GM18499 (cell line): Measurements from ENCODE around the gene EXOC3L4.
"Not testable (repeated sequence)": the region's sequence is repeated elsewhere in the genome, so short reads cannot be mapped to it uniquely, and the experiment has no call there.

ENCODE experiments used
- ATAC-seq: cut with Tn5 transposase; IDR thresholded peaks from one replicate; pipeline ENCODE4 v1.9.1; 2021; ENCODE audit warnings: moderate number of reproducible peaks; ENCODE audit not compliant: insufficient read depth, unreplicated experiment

EXOC3L4 gene

DNA sequence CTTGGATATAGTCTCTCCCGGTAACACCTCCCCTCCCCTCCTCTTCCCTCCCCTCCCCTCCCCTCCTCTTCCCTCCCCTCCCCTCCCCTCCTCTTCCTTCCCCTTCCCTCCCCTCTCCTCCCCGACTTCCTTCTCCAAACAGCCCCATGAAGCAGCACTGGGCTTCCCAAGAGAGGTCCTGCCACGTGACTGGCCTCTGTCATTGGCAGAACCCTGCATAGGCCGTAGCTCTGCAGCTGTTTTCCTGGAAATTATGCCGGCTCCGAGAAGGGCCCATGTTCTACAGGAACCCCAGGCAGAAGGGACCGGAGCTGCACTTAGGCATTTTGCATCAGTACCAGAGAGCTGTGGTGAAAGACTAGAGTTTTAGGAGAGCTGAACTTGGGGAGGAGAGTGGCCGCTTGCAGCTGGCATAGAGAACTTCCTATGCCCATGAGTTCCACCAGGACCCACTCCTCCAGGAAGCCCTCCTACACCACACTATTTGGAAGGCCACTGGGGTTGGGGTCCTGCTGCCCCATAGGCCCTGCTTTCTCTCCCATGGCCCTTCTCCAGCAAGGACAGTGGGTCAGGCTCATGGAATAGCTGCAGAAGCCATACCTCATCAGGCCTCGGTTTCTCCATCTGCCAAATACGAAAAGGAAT, 23.6 kb downstream of the EXOC3L4 start:
- ATAC-seq, result no peak

DNA sequence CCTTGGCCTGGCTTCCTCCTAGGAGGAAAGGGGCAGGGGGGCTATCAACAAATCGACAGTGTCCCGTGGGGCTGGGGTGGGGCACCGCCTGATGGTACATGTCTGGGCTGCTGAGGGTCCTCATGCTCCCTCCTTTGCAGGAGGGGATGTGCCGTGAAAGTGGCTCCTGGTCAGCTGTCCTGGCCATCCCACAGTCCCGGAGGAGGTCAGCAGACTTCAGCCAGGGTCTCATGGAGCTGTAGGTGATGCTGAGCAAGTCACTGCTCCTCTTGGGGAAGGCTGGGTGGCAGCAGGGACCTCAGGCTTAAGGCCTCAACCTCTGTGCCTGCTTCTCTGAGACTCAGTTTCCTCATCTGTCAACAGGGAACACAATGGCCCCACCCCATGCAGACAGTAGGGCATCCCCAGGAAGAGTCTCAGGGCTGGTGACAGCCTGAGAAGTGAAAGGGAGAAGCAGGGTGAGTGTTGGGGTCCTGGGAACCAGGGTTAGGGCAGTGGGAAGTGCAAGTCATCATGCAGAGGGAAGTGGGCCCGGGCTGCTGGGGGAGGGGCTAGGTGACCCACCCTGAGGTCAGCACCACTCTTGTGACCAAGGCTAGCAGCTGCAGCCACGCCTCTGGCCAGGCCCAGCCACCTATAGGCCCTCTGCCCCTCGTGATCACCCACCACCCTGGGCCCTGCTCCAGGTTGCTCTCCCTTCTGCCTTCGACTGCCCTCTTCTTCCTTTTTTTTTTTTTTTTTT, 24.3 kb downstream of the EXOC3L4 start:
- no peak for ATAC-seq

DNA sequence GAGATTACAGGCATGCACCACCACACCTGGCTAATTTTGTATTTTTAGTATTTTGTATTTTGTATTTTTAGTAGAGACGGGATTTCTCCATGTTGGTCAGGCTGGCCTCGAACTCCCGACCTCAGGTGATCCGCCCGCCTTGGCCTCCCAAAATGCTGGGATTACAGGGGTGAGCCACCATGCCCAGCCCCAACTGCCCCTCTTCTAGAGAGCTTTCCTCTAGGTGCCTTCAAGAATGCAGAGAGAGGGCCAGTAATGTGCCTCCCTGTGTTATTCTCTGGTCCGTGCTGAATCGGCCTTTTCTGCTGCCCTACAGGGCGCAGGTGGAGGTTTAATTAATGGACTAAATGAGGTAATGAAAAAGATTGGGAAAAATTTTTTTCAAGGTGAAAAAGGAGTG, 25.0 kb downstream of the EXOC3L4 start:
- not testable (repeated sequence) for ATAC-seq

DNA sequence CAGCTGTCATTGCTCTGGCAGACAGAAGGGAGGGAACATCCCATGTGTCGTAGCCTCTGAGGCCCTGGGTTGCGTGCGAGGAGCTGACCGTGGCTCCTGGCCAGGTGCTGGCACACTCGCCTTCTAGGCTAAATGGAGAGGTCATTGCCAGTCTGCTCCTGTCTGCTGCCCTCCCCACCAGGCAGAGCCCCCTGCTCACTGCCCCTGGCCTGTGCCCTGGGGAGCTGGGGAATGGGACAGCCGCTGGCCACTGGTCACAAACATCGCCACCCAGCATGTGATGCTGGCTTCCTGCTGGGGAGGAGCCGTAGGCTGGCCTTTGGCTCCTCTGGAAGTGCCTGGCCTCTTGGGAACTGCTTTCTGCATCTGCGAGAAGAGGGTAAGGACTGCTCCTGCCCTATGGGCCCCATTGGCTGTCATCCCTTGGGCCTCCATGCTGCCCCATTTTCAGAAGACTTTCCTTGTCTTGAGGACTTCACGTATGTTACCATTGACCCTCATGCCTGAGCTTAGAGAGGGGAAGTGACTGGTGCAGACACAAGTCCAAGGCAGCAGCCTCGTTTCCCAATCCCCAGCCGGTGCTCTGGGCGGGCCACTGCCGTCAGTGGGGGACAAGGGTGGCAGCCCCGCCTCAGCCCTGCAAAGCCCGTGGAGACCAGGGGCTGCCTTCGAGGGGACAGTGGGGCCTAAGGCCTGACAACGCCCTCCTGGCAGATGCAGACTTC, 26.8 kb downstream of the EXOC3L4 start:
- no peak for ATAC-seq

DNA sequence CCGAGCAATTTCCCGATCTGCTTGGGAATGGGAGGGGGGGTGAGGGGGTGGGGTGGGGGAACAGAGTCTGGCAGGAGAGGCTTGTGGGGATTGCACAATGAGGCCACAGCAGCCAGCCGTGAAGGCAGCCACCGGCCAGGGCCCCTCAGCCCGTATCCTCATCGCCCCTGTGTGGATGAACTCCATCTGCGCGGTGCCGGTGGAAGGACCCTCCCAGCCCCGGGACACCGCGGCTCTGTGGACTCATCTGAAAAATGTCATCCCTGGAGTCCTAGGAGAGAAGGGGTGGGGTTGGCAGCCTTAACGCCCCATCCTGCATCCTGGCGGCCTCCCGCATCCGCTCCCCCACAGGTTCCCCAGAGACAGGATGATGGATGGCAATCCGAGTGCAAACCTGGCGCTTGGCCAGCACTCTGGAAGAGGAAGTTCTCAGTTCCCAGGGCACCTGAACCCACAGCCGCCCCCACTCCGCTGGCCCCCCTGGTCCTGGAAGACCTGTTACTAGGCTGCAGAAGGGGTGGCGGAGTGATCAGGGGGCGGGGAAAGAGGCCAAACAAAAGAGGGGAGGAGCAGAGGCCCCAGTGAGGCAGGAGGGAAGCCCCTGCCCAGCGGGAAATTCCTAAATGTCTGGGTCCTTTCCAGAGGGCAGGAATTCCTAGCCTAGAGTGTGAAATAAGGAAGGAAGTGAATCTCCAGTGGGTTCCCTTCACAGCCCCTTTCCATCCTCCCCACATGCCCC, 27.5 kb downstream of the EXOC3L4 start:
- no peak for ATAC-seq

DNA sequence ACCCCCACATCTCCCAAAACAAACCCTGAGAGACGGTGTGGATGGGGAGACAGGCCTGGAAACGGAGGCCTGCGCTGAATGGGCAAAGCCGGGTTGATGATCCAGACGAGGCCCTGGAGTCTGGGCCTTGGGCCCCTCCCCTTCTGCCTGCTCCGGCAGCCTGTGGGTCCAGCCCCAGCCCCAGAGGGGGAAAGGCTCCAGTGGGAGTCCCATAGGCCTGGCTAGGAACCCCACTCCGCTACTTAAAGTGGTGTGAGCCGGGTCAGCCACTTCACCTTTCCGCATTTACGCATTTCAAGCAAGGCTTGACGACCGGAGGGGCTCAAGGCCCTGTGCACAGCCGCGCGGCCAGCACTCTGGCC, 28.0 kb downstream of the EXOC3L4 start:
- ATAC-seq, result no peak

DNA sequence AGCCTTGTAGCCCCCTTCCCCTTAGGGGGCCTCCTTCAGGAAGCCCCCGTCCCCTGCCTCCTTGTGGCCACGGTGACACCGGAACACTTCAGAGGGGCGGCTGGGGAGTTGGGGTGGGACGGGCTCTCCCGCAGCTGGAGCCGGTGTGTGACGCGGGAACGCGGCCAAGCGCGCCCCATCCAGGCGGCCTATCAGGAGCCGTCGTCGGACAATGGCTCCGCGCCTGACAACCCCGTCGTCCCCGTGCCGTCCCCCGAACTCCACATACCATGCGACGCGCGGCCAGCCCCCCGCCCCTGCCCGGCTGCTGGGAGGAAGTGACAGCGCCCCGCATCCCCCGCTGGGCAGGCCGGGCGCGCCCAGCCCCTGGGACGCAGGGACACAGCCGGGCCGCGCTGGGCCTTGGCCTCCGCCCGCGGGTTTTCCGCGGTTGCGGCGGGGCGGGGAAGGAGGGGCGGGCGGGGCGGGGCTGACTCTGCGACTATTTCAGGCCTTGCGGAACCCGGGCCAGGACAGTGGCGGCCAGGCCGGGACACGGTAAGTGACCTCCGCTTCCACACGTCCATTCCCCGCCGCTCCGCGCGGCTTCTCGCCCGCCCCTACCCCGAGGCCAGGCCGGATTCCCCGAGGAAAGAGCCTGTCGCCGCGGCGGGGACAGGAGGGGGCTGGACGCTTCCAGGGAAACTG, 28.6 kb downstream of the EXOC3L4 start, which contains the start of gene TNFAIP2:
TNFAIP2 (plus strand) TSS at position 515 of the 687 bp plus-strand sequence. CDS start 2,997 bp downstream, outside the sequence.
- ATAC-seq, result no peak

DNA sequence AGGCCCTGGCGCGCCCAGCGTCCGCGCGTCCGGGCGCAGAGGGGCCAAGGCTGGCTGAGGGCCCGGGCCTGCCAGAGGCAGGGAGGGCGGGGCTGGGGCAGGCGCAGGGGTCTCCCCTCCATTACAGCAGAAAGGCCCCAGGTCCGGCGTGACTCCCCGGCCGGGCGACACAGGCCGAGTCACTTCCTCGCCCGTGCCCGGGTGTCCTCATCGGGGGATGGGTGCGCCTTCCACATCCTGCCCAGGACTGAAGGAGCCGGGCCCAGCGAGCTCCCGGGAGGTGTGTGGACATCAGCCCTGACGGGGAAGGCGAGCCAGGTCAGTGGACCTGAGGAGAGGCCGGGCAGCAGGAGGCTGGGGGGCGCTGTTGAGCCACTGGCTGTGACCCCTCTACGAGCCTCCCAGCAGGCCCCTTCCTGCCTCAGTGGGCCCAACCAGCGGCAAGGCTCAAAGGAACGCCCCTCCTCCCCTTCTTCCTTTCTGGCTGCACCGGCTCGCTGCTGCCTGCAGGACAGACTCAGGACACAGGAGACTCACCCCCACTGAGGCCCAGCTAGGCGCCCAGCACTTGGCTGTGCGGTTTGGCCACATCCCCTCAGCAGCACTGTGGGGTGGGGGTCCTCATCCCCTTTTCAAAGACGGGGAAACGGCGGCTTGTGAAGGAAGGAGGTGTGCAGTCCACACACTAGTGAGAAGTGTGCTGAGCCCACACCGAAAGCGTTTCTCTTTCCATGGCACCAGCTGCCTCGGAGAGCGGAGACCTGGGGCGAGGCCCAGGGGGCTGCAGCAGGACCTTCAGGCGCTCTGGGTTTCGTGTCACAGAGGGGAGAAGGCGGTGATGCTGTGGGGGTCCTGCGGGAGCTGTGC, 29.3 kb downstream of the EXOC3L4 start:
- ATAC-seq, result no peak

DNA sequence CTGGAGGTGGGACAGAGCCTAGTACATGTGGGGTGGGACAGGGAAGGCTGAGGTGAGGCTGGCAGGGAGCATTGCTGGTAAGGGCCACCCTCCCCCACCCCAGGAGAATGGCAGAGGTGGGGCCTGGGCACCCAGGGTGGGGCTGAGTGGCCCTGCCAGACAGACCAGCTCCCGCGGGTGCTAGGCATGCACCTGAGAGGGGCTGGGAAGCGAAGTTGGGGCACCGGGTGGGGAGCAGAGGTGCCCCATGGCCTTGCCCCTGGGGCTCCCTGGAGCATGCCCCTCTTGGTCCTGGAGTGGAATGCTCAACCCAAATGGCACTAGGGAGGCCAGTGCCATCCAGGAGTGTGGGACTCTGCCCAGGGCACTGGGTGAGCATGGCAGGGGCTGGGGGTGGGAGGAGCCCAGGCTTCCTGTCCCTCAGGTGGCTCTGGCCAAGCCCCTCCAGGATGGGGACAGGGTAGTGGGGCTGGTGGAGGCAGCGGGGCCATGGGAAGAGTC, 30.0 kb downstream of the EXOC3L4 start:
- no peak for ATAC-seq

DNA sequence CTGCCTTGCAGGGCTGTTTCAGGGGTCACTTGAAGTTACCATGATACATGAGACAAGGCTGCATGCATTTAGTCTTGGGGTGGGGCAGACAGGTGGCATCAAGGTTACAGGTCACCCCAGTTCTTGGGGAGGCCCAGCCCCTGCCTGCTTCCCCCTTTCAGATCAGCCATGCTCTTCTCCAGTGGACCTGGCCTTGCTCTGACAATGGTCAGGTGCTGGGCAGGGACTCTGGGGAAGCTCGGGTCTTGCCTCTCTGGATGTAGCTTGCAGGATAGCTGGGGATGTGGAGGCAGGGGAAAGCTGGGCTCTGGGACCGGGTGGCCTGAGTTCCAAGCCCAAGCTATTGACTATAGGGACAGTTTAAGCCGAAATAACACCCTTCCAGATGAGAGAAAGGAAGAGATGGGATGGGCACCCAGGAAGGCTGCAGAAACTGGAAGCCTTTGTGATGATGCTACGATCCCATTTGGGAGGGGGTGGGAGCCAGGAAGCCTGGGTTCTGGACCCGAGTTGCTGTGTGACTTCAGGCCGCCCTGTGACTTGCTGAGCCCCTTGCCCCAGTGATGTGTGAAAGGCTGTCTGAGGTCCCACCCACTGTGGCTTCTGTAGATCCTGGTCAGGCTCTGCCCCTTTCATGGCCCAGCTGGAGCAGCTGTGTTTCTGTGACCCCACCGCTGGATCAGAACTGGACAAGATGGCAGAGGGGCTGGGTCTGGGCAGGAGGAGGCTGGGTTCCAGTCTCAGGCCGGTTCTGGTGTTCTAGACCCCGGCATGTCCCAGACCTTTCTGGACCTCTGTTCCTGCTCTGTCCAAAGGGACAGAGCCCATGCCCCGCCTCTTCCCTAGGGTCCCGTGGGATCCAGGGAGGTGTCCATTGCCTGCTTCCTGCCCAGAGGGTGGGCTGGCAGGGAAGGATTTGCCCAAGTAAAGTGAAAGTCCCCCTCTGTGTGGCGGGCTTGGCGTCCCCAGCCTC, 30.9 kb downstream of the EXOC3L4 start:
- no peak for ATAC-seq

DNA sequence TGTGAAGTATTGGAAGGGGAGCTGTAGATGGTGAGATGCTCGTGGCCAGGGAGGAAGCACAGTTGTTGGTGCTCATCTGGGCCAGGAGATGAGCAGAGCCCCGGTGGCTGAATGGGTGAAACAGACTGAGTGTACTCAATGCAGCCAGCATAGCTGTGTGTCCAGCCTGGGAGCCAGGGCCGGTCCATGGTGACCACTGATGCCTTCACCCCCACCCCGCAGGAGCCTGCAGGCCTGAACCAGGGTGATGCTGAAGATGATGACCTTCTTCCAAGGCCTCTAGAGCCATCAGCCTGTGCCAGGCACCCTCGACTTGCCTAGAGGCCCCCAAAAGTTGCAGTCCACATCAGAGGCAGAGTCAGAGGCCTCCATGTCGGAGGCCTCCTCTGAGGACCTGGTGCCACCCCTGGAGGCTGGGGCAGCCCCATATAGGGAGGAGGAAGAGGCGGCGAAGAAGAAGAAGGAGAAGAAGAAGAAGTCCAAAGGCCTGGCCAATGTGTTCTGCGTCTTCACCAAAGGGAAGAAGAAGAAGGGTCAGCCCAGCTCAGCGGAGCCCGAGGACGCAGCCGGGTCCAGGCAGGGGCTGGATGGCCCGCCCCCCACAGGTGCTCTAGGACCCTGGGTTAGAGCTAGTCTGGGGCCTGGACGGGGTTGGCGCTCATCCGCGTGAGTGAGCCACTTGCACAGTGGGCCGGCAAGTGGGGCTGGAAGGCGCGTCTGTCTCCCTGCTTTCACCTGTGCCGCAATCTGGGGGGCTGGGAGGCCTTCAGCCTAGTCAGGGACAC, 31.8 kb downstream of the EXOC3L4 start:
- ATAC-seq, result no peak

DNA sequence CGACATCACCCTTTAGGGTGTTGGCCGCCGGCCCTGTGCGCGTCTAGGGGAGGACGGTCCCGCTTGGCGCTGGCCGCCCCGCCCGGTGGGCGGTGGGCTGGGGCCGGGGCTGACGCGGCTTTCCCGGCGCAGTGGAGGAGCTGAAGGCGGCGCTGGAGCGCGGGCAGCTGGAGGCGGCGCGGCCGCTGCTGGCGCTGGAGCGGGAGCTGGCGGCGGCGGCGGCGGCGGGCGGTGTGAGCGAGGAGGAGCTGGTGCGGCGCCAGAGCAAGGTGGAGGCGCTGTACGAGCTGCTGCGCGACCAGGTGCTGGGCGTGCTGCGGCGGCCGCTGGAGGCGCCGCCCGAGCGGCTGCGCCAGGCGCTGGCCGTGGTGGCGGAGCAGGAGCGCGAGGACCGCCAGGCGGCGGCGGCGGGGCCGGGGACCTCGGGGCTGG, 32.4 kb downstream of the EXOC3L4 start:
- no peak for ATAC-seq

DNA sequence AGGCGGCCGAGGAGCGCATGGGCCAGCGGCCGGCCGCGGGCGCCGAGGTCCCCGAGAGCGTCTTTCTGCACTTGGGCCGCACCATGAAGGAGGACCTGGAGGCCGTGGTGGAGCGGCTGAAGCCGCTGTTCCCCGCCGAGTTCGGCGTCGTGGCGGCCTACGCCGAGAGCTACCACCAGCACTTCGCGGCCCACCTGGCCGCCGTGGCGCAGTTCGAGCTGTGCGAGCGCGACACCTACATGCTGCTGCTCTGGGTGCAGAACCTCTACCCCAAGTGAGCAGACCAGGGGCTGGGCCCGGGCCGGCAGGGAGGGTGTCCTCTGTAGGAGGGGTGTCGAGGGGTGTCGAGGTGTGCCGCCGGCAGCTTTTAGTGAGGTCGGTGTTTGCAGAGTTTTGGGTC, 32.8 kb downstream of the EXOC3L4 start:
- no peak for ATAC-seq

DNA sequence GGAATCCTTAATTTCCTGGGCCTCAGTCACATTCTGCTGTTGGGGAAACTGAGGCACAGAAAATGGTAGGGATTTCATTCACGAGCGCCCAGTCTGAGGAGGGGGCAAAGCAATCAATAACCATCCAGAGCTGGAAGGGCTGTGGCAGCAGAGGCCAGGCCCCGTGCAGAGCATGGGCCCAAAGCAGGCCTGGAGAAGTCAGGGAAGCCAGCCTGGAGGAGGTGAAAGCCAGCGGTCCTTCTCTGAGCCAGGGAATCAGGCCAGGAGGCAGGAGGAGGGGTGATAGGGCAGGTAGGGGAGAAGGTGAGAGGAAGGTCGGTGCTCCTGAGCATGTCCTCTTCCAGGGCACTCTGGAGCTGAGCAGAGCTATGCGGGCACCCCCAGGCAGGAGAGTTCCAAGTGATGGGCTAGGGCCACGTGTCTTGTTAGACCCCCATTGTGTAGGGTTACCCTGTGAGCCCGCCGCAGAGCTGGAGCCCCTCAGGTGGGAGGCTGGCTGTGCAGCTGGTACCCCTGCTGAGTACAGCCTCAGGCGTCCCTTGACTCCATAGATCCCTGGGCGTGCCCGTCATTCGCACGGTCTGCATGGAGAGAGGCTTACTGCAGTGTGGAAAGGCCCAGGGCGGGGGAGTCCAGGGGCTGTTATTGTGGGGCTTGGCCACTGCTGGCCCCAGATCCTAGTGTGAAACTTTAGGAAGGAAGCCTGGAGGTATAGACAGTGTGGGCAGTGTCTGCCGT, 33.5 kb downstream of the EXOC3L4 start:
- ATAC-seq, result no peak

DNA sequence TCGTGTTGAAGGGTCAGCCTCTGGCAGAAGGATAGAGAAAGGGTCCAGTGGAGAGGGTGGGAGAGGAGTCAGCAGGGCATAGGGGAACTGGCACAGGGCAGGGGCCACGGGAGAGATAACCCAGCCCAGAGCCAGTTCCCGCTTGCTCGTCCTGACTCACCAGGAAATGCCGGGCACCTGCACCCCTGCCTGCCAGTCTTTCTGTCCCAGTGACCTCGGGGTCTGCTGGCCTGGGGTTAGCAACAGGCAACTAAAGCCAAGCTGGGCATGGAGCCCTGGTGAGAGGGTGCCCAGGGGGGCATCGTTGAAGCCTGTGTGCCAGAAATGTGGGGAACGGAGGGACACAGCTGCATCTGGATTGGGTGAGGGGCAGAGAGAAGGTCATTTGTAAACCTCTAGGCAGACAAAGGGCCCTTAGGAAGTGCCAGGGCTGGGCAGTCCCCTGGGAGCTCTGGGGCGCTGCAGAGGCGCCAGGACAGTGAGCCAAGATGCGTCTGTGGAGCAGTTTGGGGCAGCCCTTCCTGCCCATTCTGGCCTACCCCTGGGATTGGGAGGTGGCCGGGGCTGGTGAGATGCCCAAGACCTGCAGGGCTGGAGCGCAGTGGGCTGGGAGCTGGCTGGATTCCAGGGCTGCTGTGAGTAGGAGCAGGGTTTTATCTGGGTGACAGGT, 34.2 kb downstream of the EXOC3L4 start:
- no peak for ATAC-seq
